NB4 (cell line): Measurements from ENCODE around the gene DOK7.

Source experiments
- MYC ChIP-seq: IDR thresholded peaks from 2 replicates; pipeline ENCODE4 v1.6.1; 2011; ENCODE audit warnings: low read depth, low read length
- POLR2A ChIP-seq: IDR thresholded peaks from 2 replicates; pipeline ENCODE4 v1.6.1; 2011; ENCODE audit warnings: mild to moderate bottlenecking; ENCODE audit not compliant: insufficient read length; ENCODE audit errors: extremely low read depth
- TF ChIP-seq, protein P1 (sequence below): IDR thresholded peaks from one replicate; pipeline ENCODE4 v1.5.1; 2012; ENCODE audit warnings: low read depth, low read length
- TF ChIP-seq, protein P2 (sequence below): IDR thresholded peaks from 2 replicates; pipeline ENCODE4 v1.6.1; 2011; ENCODE audit warnings: low read depth, low read length

DNA sequence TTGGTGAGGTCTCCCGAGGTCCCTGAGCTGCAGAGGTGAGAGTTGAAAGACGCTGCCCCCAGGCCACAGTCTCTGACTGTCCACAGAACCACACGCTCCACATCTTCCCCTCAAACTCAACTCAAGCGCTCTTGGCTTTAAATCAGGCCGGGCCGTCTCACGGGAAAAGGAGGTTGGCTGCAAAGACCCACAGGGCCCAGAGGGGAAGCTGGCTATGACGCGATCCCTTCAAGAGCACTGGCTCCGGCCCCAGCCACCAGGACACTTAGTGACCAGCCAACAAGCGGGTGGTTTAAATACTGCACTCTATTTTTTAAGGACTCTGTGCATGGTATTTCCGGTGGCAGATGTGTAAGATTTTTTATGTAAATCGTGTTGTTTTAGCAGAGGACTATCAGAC is 49.2 kb downstream of the DOK7 start:
- TF ChIP-seq, protein P1, sequence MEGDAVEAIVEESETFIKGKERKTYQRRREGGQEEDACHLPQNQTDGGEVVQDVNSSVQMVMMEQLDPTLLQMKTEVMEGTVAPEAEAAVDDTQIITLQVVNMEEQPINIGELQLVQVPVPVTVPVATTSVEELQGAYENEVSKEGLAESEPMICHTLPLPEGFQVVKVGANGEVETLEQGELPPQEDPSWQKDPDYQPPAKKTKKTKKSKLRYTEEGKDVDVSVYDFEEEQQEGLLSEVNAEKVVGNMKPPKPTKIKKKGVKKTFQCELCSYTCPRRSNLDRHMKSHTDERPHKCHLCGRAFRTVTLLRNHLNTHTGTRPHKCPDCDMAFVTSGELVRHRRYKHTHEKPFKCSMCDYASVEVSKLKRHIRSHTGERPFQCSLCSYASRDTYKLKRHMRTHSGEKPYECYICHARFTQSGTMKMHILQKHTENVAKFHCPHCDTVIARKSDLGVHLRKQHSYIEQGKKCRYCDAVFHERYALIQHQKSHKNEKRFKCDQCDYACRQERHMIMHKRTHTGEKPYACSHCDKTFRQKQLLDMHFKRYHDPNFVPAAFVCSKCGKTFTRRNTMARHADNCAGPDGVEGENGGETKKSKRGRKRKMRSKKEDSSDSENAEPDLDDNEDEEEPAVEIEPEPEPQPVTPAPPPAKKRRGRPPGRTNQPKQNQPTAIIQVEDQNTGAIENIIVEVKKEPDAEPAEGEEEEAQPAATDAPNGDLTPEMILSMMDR, result no peak
- TF ChIP-seq POLR2A, result no peak
- TF ChIP-seq, protein P2, sequence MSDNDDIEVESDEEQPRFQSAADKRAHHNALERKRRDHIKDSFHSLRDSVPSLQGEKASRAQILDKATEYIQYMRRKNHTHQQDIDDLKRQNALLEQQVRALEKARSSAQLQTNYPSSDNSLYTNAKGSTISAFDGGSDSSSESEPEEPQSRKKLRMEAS, result no peak
- TF ChIP-seq MYC, result no peak
